Non-pigmented ciliary epithelial cell (primary cell): ENCODE results near the gene TTLL12.

ENCODE experiments used
- DNase-seq: peaks from one replicate; pipeline ENCODE4 v3.0.0-alpha.2; 2010; ENCODE audit warnings: low read depth

The TTLL12 gene

GRCh38 chr22:43213962-43214361 is 27.0 kb upstream of the TTLL12 start:
- DNase-seq = no peak

DNA sequence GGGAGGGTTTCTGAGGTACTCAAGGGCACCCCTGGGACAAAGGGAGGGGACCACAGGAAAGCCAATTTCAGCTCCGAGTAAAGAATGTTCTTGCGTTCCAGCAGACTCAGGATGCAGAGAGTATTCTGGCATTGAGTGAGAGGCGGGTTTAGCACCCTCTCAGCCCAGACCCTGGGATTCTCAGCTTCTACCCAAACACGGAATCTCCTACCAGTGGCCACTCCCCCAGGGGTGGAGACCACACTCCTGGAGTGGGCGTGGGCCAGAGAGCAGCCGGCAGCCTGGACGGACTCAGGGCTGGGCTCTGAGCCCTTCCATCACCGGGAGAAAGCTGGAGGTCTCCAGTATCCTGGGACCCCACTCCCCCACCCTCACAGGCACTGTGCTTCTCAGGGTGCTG is 26.1 kb upstream of the TTLL12 start:
- DNase-seq = no peak

GRCh38 chr22:43212434-43212952 is 25.6 kb upstream of the TTLL12 start:
- DNase-seq = no peak

- no peak for DNase-seq
These were observed 25.1 kb upstream of the TTLL12 start for GRCh38 chr22:43211941-43212433.

DNA sequence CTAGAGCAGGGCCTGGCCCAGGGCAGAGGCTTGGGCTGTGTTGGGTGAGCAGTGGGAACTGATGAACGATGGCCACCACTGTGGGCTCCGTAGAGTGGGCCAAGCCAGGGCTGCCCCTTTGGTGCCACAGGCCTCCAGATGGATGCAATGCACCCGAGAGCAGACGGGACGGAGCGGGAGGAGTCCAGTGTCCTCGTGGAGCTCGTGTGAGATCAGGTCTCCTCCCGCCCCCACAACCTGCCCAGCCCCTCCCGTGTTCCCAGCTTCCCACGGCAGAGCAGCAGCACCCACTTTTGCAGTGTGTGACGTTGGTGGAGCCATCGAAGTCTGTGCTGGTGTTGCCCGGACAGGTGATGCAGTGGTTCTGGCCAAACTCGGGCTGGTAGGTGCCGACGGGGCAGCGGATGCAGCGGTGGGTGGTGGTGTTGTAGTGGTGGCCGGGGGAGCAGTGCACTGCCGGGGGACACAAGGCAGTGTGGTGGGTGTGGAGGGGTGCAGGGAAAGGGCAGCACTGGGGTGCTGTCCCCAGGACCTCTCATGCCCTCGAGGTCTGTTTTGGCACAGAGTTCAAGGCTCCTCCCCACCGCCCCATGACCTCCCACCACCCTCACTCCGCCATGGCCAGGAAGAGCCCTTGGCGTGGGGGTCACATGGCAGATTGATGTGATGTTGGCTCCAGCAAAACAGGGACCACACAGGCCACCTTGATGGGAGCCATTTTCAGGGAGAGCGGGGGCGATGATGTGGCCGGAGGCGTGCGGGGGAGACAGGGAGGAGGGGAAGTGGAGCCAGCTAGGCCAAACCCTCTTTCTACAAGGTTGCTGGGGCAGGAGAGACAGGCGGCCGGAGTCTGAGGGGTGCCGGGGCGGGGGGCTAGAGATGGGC is 23.9 kb upstream of the TTLL12 start:
- DNase-seq = no peak

- DNase-seq = no peak
These were observed 23.0 kb upstream of the TTLL12 start for GRCh38 chr22:43209971-43210370.

GRCh38 chr22:43209523-43209890 is 22.6 kb upstream of the TTLL12 start:
- DNase-seq = no peak

- DNase-seq = no peak
These were observed 22.0 kb upstream of the TTLL12 start for GRCh38 chr22:43208703-43209522.

- DNase-seq = no peak
These were observed 21.1 kb upstream of the TTLL12 start for GRCh38 chr22:43207849-43208702.

DNA sequence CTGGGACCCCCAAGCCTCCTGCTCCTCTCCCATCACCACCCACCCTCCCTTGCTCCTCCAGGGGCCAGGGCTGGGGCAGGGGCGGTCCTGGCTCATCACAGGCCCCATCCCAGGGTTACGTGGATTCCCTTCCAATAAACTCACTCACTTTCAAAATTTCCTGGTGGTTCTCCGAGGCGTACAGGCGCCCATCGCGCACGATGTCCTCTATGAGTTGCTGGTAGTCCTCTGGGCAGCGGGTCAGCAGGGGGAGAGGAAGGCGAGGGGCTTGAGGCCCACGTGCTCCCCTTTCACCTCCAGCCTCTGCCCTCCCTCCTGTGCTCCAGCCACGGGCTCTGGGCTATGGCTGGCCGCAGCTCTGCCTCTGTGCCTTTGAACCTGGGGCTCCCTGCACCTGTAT is 20.5 kb upstream of the TTLL12 start:
- DNase-seq = no peak

- no peak for DNase-seq
These were observed 19.7 kb upstream of the TTLL12 start for GRCh38 chr22:43206509-43207161.

GRCh38 chr22:43205748-43206508 is 19.0 kb upstream of the TTLL12 start:
- DNase-seq = no peak

DNA sequence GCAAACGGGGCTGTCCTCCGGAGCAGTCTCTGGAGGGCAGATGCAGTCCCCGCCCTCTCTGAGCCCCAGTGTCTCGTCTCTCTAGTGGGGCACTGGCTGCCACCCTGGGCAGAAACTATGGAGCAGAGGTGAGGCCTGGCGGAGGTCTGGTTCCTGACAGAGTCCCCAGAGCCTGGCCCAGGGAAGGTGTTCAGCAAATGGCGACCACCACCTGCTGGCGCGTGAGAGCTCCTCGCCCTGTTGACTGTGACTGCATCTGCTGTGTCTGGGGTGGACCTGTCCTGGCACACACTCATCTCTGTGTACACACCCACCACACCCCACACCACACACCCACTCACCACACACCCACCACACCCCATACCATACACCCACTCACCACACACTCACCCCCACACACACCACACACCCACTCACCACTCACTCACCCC is 18.3 kb upstream of the TTLL12 start:
- DNase-seq = no peak

DNA sequence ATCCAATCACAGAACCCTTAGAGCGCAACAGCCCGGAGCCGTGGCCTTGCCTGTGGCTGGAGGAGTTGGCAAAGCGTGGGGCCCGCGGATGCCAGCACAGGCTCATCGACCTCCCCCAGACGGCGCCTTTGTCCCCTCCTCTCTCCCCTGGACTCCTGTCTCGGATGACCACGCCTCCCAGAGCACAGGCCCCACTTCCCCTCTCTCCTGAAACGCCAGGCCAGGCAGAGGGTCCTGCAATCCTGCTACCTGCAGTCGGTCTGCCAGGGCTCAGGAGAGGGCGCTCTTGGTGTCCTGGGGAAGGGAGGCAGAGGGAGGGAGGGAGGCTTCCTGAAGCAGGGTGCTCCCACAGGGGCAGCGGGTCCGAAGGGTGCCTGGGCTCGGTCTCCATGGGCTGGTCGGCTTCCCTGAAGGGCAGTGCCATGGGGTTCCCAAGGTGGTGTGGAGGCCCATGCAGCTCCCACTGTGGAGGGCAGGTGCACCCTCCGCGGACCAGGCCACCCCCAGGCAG is 16.6 kb upstream of the TTLL12 start:
- DNase-seq = no peak

- no peak for DNase-seq
These were observed 15.9 kb upstream of the TTLL12 start for GRCh38 chr22:43202756-43203410.

- no peak for DNase-seq
These were observed 15.4 kb upstream of the TTLL12 start for GRCh38 chr22:43202326-43202725.

GRCh38 chr22:43201486-43202219 is 14.7 kb upstream of the TTLL12 start:
- no peak for DNase-seq

DNA sequence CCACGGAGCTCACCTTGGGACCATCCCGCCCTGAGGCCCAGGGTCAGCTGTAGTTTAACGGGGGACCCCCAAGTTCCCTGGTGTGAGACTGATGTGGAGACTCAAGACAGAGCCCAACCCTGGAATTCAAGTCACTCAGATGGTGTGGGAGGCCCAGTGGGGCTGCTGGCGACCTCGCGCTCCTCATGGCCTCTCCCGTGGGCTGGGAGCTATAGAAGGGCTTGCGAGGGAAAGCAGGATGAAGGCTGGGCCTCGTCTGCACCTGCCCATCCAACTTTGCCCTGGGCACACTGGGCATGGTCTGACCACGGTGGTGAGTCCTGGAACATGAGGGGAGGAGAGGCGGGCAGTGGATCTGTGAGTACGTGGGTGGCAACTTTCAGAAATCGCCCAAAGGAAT is 13.6 kb upstream of the TTLL12 start:
- DNase-seq = no peak

- DNase-seq = no peak
These were observed 13.1 kb upstream of the TTLL12 start for GRCh38 chr22:43200031-43200430.
